ENCODE data around the gene RPP25.

Gene RPP25

GRCh38 chr15:74983725-74984231, 27.2 kb upstream of the RPP25 start:
- Histone ChIP-seq H3K27ac (no peak overlapping the region), H3K36me3 (ENCODE audit: insufficient read depth) (no peaks in the 10 kb centered on the region), H3K4me3 (IDR thresholded peaks at IDR 0.05; ENCODE audit: insufficient read depth, low read depth, low read length) (no peak overlapping the region), H4K20me1 (ENCODE audit: insufficient read depth) (no peaks in the 10 kb centered on the region), H3K27me3 (ENCODE audit: insufficient read depth, low read depth) (no peaks in the 10 kb centered on the region), H3K79me2 (ENCODE audit: insufficient read depth, low read depth) (no peaks in the 10 kb centered on the region), H2AFZ (ENCODE audit: low read depth) (no peak overlapping the region), H3K4me1 (ENCODE audit: low read depth, poor library complexity, severe bottlenecking) (peaks cover 24% of the 10 kb centered on the region), H3K9ac (no peak overlapping the region), H3K4me2 (peak overlapping the region; percentile 33; the same call in 1 of the 2 replicates)
- no peak for TF ChIP-seq CTCF (conservative IDR thresholded peaks at IDR 0.05; ENCODE audit: low read depth, low read length)

- Histone ChIP-seq H3K36me3 (ENCODE audit: insufficient read depth) (no peaks in the 10 kb centered on the region), H3K27ac (no peak overlapping the region), H2AFZ (ENCODE audit: low read depth) (no peak overlapping the region), H3K4me2 (no peak overlapping the region), H4K20me1 (ENCODE audit: insufficient read depth) (no peaks in the 10 kb centered on the region), H3K4me1 (ENCODE audit: low read depth, poor library complexity, severe bottlenecking) (peaks cover 17% of the 10 kb centered on the region), H3K4me3 (IDR thresholded peaks at IDR 0.05; ENCODE audit: insufficient read depth, low read depth, low read length) (no peak overlapping the region), H3K79me2 (ENCODE audit: insufficient read depth, low read depth) (no peaks in the 10 kb centered on the region), H3K27me3 (ENCODE audit: insufficient read depth, low read depth) (no peaks in the 10 kb centered on the region), H3K9ac (no peak overlapping the region)
- no peak for TF ChIP-seq CTCF (conservative IDR thresholded peaks at IDR 0.05; ENCODE audit: low read depth, low read length)
Measured at GRCh38 chr15:74982183-74982582, 25.6 kb upstream of the RPP25 start.

GRCh38 chr15:74978503-74978902, 21.9 kb upstream of the RPP25 start:
- Histone ChIP-seq H3K27me3 (ENCODE audit: insufficient read depth, low read depth) (no peaks in the 10 kb centered on the region), H4K20me1 (ENCODE audit: insufficient read depth) (no peaks in the 10 kb centered on the region), H3K27ac (no peak overlapping the region), H3K4me1 (ENCODE audit: low read depth, poor library complexity, severe bottlenecking) (peaks cover 5% of the 10 kb centered on the region), H3K9ac (no peak overlapping the region), H3K79me2 (ENCODE audit: insufficient read depth, low read depth) (no peaks in the 10 kb centered on the region), H3K4me2 (no peak overlapping the region), H3K36me3 (ENCODE audit: insufficient read depth) (no peaks in the 10 kb centered on the region), H2AFZ (ENCODE audit: low read depth) (no peak overlapping the region), H3K4me3 (IDR thresholded peaks at IDR 0.05; ENCODE audit: insufficient read depth, low read depth, low read length) (no peak overlapping the region)
- no peak for TF ChIP-seq CTCF (conservative IDR thresholded peaks at IDR 0.05; ENCODE audit: low read depth, low read length)

- Histone ChIP-seq H3K27me3 (ENCODE audit: insufficient read depth, low read depth) (no peaks in the 10 kb centered on the region), H3K9ac (no peak overlapping the region), H3K4me3 (IDR thresholded peaks at IDR 0.05; ENCODE audit: insufficient read depth, low read depth, low read length) (no peak overlapping the region), H3K4me2 (no peak overlapping the region), H4K20me1 (ENCODE audit: insufficient read depth) (no peaks in the 10 kb centered on the region), H3K36me3 (ENCODE audit: insufficient read depth) (no peaks in the 10 kb centered on the region), H2AFZ (ENCODE audit: low read depth) (no peak overlapping the region), H3K4me1 (ENCODE audit: low read depth, poor library complexity, severe bottlenecking) (peaks cover 1% of the 10 kb centered on the region), H3K27ac (no peak overlapping the region), H3K79me2 (ENCODE audit: insufficient read depth, low read depth) (no peaks in the 10 kb centered on the region)
- TF ChIP-seq CTCF (conservative IDR thresholded peaks at IDR 0.05; ENCODE audit: low read depth, low read length) = no peak
Measured at GRCh38 chr15:74978077-74978476, 21.5 kb upstream of the RPP25 start.
